Esophagus muscularis mucosa (tissue), 4 donors: ENCODE results near the gene HBS1L. TPM values are rescaled to one million over a fixed set of nuclear protein-coding genes. Genes with fewer than 3 reads are reported as not detected.

Experiments used
- DNase-seq: peaks from one replicate; pipeline ENCODE4 v3.0.0-alpha.2; 2017; ENCODE audit errors: extremely low spot score
- H3K27ac ChIP-seq, 4 donors: fragments of 200-600 bp; sonication (generic); replicated peaks in 1 of 4; 1 replicate in 3 of 4; 2 replicates in 1 of 4; pipeline ENCODE4 v1.5.1; 2016 to 2019; ENCODE audit warnings: mild to moderate bottlenecking in 1 of 4
- H3K27me3 ChIP-seq, 4 donors: fragments of 200-600 bp; sonication (generic); one replicate each; pipeline versions ENCODE4 v1.5.1 to v1.6.0; 2016 to 2019
- H3K36me3 ChIP-seq, 4 donors: fragments of 200-600 bp; sonication (generic); one replicate each; pipeline ENCODE4 v1.5.1; 2016 to 2019
- H3K4me1 ChIP-seq, 4 donors: fragments of 200-600 bp; sonication (generic); one replicate each; pipeline ENCODE4 v1.5.1; 2016 to 2019
- H3K4me3 ChIP-seq, 4 donors: fragments of 200-600 bp; sonication (generic); 1 replicate in 2 of 4; 2 replicates in 2 of 4; pipeline ENCODE4 v1.5.1; 2016 to 2019; ENCODE audit warnings: mild to moderate bottlenecking in 4 of 4, moderate library complexity in 1 of 4
- H3K9me3 ChIP-seq, 4 donors: fragments of 200-600 bp; sonication (generic); 1 replicate in 3 of 4; 2 replicates in 1 of 4; pipeline ENCODE4 v1.5.1; 2016 to 2019
- CTCF ChIP-seq, 3 experiments: fragments of 200-600 bp in 2 of 3; fragments of 450-650 bp in 1 of 3; sonication (generic) in 2 of 3; IDR thresholded peaks; one replicate each; pipeline ENCODE4 v1.5.1; 2017 to 2019; ENCODE audit warnings: antibody characterized with exemption in 3 of 3, mild to moderate bottlenecking in 2 of 3, moderate library complexity in 1 of 3
- EP300 ChIP-seq: sonication (generic); formaldehyde crosslinking; IDR thresholded peaks from one replicate; pipeline ENCODE4 v1.6.1; 2017; ENCODE audit warnings: antibody characterized with exemption
- POLR2A ChIP-seq: fragments of 450-650 bp; IDR thresholded peaks from one replicate; pipeline ENCODE4 v1.6.1; 2017; ENCODE audit warnings: antibody characterized with exemption, moderate library complexity, mild to moderate bottlenecking, low read depth
- POLR2AphosphoS5 ChIP-seq, 2 donors: sonication (generic); formaldehyde crosslinking; IDR thresholded peaks; one replicate each; pipeline ENCODE4 v1.6.1; 2017; ENCODE audit warnings: antibody characterized with exemption in 2 of 2
- WGBS: methylation state at CpG from one replicate; pipeline ENCODE4 v1.1.5; 2018; 5-methylcytosine and 5-hydroxymethylcytosine counted together
- intact Hi-C: fragments of 100-400 bp; cut with DNase I; formaldehyde crosslinking; loops from one replicate; pipeline ENCODE4 v1.15.1; 2023
- total RNA-seq, 4 donors: library from RNA; depleted of rRNA; stranded (reverse); fragments of >200 nt; gene quantifications; one replicate each; pipeline versions ENCODE4 v1.1.0 to v1.2.1, GENCODE V29; 2016

HBS1L gene
- total RNA-seq, 4 donors from 2014 or later = 52.0 to 81.4 (median 58.2) TPM

- Histone ChIP-seq H3K27me3 (no peaks in the 10 kb centered on the region), H3K36me3 (peaks cover 6 to 59% (median 30%) of the 10 kb centered on the region in 4 donors), H3K4me3 (no peak overlapping the region), H3K9me3 (no peaks in the 10 kb centered on the region), H3K4me1 (peaks cover 0 to 5% (median 2%) of the 10 kb centered on the region in 4 donors), H3K27ac (no peak overlapping the region)
- 91% methylated on average over 3 of the region's 3 CpGs for WGBS
- DNase-seq = no peak
- TF ChIP-seq POLR2A (no peak), EP300 (no peak), CTCF (IDR thresholded peaks at IDR 0.05) (no peak), POLR2AphosphoS5 (IDR thresholded peaks at IDR 0.05) (no peak)
- intact Hi-C loops = no loop called here
Measured at GRCh38 chr6:135033238-135033637, 21.4 kb downstream of the HBS1L start.

DNA sequence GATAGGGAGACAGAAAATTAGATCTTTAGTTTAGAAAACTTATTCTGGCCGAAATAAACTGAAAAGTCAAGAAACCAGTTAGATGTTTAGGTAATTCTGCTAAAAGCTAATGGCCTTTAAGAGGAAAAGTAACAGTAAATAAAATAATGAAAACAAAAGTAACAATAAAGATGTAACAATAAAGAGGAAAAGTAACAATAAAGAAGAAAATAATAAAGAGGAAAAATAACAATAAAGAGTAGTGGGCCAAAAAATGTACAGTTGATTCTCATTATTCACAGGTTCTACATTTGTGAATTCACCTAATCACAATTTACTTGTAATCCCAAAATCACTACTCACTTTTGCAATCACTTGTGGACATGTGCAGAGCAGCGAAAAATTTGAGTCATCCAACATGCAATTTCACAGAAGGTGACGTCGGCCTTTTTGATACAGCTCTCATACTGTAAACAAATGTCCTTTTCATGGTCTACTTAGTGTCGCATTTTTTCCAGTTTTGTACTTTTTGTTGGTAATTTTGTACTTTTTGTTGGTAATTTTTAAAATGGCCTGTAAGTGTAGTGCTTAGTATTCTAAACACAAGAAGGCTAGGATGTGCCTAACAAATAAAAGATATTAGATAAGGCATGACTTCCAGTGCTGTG, 24.0 kb downstream of the HBS1L start:
- no peak for DNase-seq
- H3K27ac ChIP-seq = no peak overlapping the region
- intact Hi-C loops = no loop called here
- peaks cover 3 to 39% (median 14%) of the 10 kb centered on the region in 4 donors for H3K36me3 ChIP-seq
- H3K9me3 ChIP-seq = no peaks in the 10 kb centered on the region
- WGBS = 70% methylated on average over 5 of the region's 5 CpGs
- no peak overlapping the region for H3K4me3 ChIP-seq
- peaks cover 0 to 5% (median 2%) of the 10 kb centered on the region in 4 donors for H3K4me1 ChIP-seq
- TF ChIP-seq EP300 = no peak
- no peak for TF ChIP-seq POLR2AphosphoS5 (IDR thresholded peaks at IDR 0.05)
- no peak for TF ChIP-seq CTCF (IDR thresholded peaks at IDR 0.05)
- no peak for TF ChIP-seq POLR2A
- H3K27me3 ChIP-seq = no peaks in the 10 kb centered on the region

- Histone ChIP-seq H3K36me3 (peaks cover 3 to 34% (median 11%) of the 10 kb centered on the region in 4 donors), H3K27ac (no peak overlapping the region), H3K4me1 (peaks cover 0 to 5% (median 2%) of the 10 kb centered on the region in 4 donors), H3K4me3 (no peak overlapping the region), H3K27me3 (no peaks in the 10 kb centered on the region), H3K9me3 (no peaks in the 10 kb centered on the region)
- intact Hi-C loops = no loop called here
- WGBS = 88% methylated on average over 3 of the region's 3 CpGs
- no peak for DNase-seq
- no peak for TF ChIP-seq CTCF (IDR thresholded peaks at IDR 0.05)
- TF ChIP-seq POLR2A = no peak
- TF ChIP-seq POLR2AphosphoS5 (IDR thresholded peaks at IDR 0.05) = no peak
- TF ChIP-seq EP300 = no peak
Measured at GRCh38 chr6:135030056-135030473, 24.6 kb downstream of the HBS1L start.

- H3K36me3 ChIP-seq = peaks cover 0 to 10% (median under 1%) of the 10 kb centered on the region in 4 donors
- no peaks in the 10 kb centered on the region for H3K27me3 ChIP-seq
- 89% methylated on average over 2 of the region's 2 CpGs for WGBS
- H3K27ac ChIP-seq = no peak overlapping the region
- no peak overlapping the region for H3K4me3 ChIP-seq
- no peaks in the 10 kb centered on the region for H3K9me3 ChIP-seq
- peaks cover 0 to 4% (median 0%) of the 10 kb centered on the region in 4 donors for H3K4me1 ChIP-seq
- TF ChIP-seq CTCF (IDR thresholded peaks at IDR 0.05) = no peak
- no peak for TF ChIP-seq POLR2AphosphoS5 (IDR thresholded peaks at IDR 0.05)
- TF ChIP-seq EP300 = no peak
- TF ChIP-seq POLR2A = no peak
- DNase-seq = no peak
- intact Hi-C loops = no loop called here
Measured at GRCh38 chr6:135025775-135026174, 28.8 kb downstream of the HBS1L start.

DNA sequence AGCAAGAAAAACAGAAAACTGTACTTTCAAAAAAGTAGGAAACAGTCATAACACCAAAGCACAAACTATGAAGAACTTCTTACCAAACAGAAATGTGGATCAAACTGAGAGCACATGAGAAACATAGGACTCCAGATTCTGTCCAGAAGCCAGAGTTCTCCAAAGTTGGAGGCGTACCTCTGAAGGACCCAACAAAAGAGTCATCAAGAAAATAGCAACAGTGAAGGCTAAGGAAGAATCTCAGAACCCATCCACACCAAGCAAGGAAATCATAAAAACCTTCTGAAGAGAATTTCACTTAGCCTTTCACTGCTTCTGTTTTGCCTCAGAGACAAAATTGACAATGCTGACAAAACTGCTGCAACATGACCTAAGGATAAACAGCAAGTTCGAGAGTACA, 29.4 kb downstream of the HBS1L start:
- no peaks in the 10 kb centered on the region for H3K27me3 ChIP-seq
- no peaks in the 10 kb centered on the region for H3K9me3 ChIP-seq
- H3K27ac ChIP-seq = no peak overlapping the region
- WGBS = 93% methylated on average over 2 of the region's 2 CpGs
- intact Hi-C loops = no loop called here
- no peak for TF ChIP-seq CTCF (IDR thresholded peaks at IDR 0.05)
- no peak for TF ChIP-seq POLR2AphosphoS5 (IDR thresholded peaks at IDR 0.05)
- no peak for TF ChIP-seq POLR2A
- TF ChIP-seq EP300 = no peak
- peaks cover 0 to 4% (median 0%) of the 10 kb centered on the region in 4 donors for H3K36me3 ChIP-seq
- no peak for DNase-seq
- H3K4me1 ChIP-seq = peaks cover 0 to 4% (median 0%) of the 10 kb centered on the region in 4 donors
- H3K4me3 ChIP-seq = no peak overlapping the region
